WTC11 (cell line): ENCODE data around the gene PACSIN3. TPM values are rescaled to one million over a fixed set of nuclear protein-coding genes. Genes with fewer than 3 reads are reported as not detected.
A peak's percentile ranks its signal among the peaks of the same experiment; 100 is the strongest.

ENCODE experiments used
- ATAC-seq: fragments of 200-7000 bp; cut with Tn5 transposase; 2 replicates; pipeline ENCODE4 v1.10.0; 2021; ENCODE audit warnings: mild to moderate bottlenecking, moderate library complexity
- CTCF ChIA-PET: fragments of 300-600 bp; sonication (Branson Sonifier 250); formaldehyde crosslinking; loops from one replicate; lab custom pipeline; 2021; ENCODE audit warnings: antibody characterized with exemption; lab: Charles Lee
- POLR2A ChIA-PET: fragments of 350-600 bp; sonication (Branson Sonifier 250); formaldehyde crosslinking; loops from one replicate; lab custom pipeline; 2021; ENCODE audit warnings: antibody characterized with exemption; lab: Charles Lee
- DNase-seq: peaks from one replicate; pipeline ENCODE4 v3.0.0; 2021; ENCODE audit warnings: low spot score
- H3K27ac Mint-ChIP-seq: 2 replicates; pipeline ENCODE4 v1.8.0; 2021; ENCODE audit warnings: mixed read lengths
- H3K27me3 Mint-ChIP-seq: 2 replicates; pipeline ENCODE4 v1.8.0; 2021; ENCODE audit warnings: low read depth, mild to moderate bottlenecking, moderate library complexity, mixed read lengths
- H3K36me3 Mint-ChIP-seq: 2 replicates; pipeline ENCODE4 v1.8.0; 2021; ENCODE audit warnings: mixed read lengths
- H3K4me1 Mint-ChIP-seq: 2 replicates; pipeline ENCODE4 v1.8.0; 2022; ENCODE audit warnings: mixed read lengths
- H3K4me3 Mint-ChIP-seq: 2 replicates; pipeline ENCODE4 v1.8.0; 2021; ENCODE audit warnings: mild to moderate bottlenecking, moderate library complexity, mixed read lengths
- H3K9me3 Mint-ChIP-seq: 2 replicates; pipeline ENCODE4 v1.8.0; 2021; ENCODE audit warnings: mixed read lengths
- AR ChIP-seq: fragments of 250-450 bp; sonication (Bioruptor Pico); IDR thresholded peaks from 2 replicates; pipeline ENCODE4 v1.9.0; 2021; ENCODE audit warnings: mild to moderate bottlenecking
- CREM ChIP-seq: sonication (generic); formaldehyde crosslinking; IDR thresholded peaks from 2 replicates; pipeline ENCODE4 v1.8.1; 2022; ENCODE audit warnings: mild to moderate bottlenecking, missing genetic modification reagents, moderate library complexity
- CTCF ChIP-seq: fragments of 200-600 bp; IDR thresholded peaks from 2 replicates; pipeline ENCODE4 v1.8.0; 2022; ENCODE audit warnings: antibody characterized with exemption
- E2F5 ChIP-seq: sonication (generic); formaldehyde crosslinking; IDR thresholded peaks from 2 replicates; pipeline ENCODE4 v1.8.1; 2022; ENCODE audit warnings: mild to moderate bottlenecking, moderate library complexity, missing genetic modification reagents
- ERG ChIP-seq: fragments of 250-450 bp; sonication (Bioruptor Pico); IDR thresholded peaks from 2 replicates; pipeline ENCODE4 v1.8.0; 2021; ENCODE audit warnings: mild to moderate bottlenecking
- FOXP4 ChIP-seq: sonication (generic); formaldehyde crosslinking; IDR thresholded peaks from 2 replicates; pipeline ENCODE4 v1.8.0; 2022; ENCODE audit warnings: mild to moderate bottlenecking, missing genetic modification reagents
- GABPB1 ChIP-seq: sonication (generic); formaldehyde crosslinking; IDR thresholded peaks from 2 replicates; pipeline ENCODE4 v1.8.1; 2023; ENCODE audit warnings: mild to moderate bottlenecking, missing genetic modification reagents
- PRDM15 ChIP-seq: sonication (generic); formaldehyde crosslinking; IDR thresholded peaks from 2 replicates; pipeline ENCODE4 v1.8.0; 2022; ENCODE audit warnings: missing genetic modification reagents
- SP1 ChIP-seq: sonication (generic); formaldehyde crosslinking; conservative IDR thresholded peaks from 2 replicates; pipeline ENCODE4 v1.8.1; 2022; ENCODE audit warnings: missing genetic modification reagents
- ZNF317 ChIP-seq: sonication (generic); formaldehyde crosslinking; IDR thresholded peaks from 2 replicates; pipeline ENCODE4 v1.8.1; 2023; ENCODE audit warnings: low read depth, mild to moderate bottlenecking, moderate library complexity, missing genetic modification reagents, borderline replicate concordance
- ZNF425 ChIP-seq: fragments of 250-450 bp; sonication (Bioruptor Pico); conservative IDR thresholded peaks from 2 replicates; pipeline ENCODE4 v1.9.0; 2021; ENCODE audit warnings: mild to moderate bottlenecking
- total RNA-seq: library from RNA; stranded (reverse); gene quantifications from 3 replicates; pipeline ENCODE4 v1.2.3, GENCODE V29; 2021
- TF ChIP-seq, protein P1 (sequence below): sonication (generic); formaldehyde crosslinking; IDR thresholded peaks from 2 replicates; pipeline ENCODE4 v1.8.1; 2023; ENCODE audit warnings: mild to moderate bottlenecking, missing genetic modification reagents, moderate library complexity
- TF ChIP-seq, protein P2 (sequence below): fragments of 250-450 bp; sonication (Bioruptor Pico); IDR thresholded peaks from 2 replicates; pipeline ENCODE4 v2.1.2; 2022; ENCODE audit warnings: mild to moderate bottlenecking, moderate library complexity
- TF ChIP-seq, protein P3 (sequence below): sonication (generic); formaldehyde crosslinking; IDR thresholded peaks from 2 replicates; pipeline ENCODE4 v1.8.0; 2022; ENCODE audit warnings: mild to moderate bottlenecking, missing genetic modification reagents

PACSIN3 gene
- total RNA-seq, 1 experiment from 2014 or later: 76.8 TPM

DNA sequence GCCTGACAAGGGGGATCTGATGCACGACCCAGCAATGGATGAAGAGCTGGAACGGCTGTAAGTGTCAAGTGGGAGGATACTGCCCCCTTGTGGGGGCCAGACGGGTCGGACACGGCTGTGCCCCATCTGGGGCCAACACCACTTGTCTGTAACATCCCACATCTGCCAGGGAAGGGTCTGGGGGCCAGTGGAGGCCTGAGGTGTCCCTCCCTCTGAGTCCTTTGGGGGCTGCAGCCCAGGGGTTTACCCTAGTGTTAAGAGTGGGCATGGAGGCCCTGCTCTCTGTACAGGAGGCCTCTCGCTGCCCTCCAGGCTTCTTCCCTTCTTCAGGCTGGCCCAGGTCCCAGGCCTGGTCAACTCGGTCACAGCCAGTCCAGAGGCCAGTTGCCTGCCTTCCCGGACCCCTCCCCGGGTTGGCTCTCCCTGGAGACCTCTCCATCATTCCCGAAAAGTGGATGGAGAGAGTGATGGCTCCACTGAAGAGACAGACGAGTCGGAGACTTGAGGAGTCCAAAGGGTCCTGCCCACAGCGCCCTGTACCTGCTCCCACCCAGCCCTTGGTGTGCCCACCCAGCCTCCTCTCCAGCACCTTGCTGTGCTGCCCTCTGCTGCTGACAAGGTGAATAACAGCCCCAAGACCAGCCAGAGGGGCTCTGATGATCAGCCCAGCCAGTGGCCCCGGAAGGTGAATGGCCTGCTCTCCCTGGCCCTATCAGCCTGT is 24.9 kb downstream of the PACSIN3 start:
- H3K27ac Mint-ChIP-seq: no peak overlapping the region
- ATAC-seq: peak; percentile 83
- peaks cover 23% of the 10 kb centered on the region for H3K36me3 Mint-ChIP-seq
- no peak overlapping the region for H3K4me3 Mint-ChIP-seq
- H3K27me3 Mint-ChIP-seq: no peaks in the 10 kb centered on the region
- POLR2A ChIA-PET: no interaction called here
- 0 out of 2 replicates have a peak, but pooled peaks have one; percentile 10 for TF ChIP-seq FOXP4 (CRISPR knock-in tag)
- TF ChIP-seq E2F5 (CRISPR knock-in tag): no peak
- TF ChIP-seq SP1 (CRISPR knock-in tag): no peak
- TF ChIP-seq ZNF425 (CRISPR knock-in tag): no peak
- no peak for TF ChIP-seq GABPB1 (CRISPR knock-in tag)
- peak; percentile 59 for TF ChIP-seq CREM (CRISPR knock-in tag)
- no peak for TF ChIP-seq PRDM15 (CRISPR knock-in tag)
- TF ChIP-seq, protein P1, sequence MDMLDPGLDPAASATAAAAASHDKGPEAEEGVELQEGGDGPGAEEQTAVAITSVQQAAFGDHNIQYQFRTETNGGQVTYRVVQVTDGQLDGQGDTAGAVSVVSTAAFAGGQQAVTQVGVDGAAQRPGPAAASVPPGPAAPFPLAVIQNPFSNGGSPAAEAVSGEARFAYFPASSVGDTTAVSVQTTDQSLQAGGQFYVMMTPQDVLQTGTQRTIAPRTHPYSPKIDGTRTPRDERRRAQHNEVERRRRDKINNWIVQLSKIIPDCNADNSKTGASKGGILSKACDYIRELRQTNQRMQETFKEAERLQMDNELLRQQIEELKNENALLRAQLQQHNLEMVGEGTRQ (CRISPR knock-in tag): no peak
- TF ChIP-seq, protein P2, sequence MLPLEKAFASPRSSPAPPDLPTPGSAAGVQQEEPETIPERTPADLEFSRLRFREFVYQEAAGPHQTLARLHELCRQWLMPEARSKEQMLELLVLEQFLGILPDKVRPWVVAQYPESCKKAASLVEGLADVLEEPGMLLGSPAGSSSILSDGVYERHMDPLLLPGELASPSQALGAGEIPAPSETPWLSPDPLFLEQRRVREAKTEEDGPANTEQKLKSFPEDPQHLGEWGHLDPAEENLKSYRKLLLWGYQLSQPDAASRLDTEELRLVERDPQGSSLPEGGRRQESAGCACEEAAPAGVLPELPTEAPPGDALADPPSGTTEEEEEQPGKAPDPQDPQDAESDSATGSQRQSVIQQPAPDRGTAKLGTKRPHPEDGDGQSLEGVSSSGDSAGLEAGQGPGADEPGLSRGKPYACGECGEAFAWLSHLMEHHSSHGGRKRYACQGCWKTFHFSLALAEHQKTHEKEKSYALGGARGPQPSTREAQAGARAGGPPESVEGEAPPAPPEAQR (CRISPR knock-in tag): no peak
- peak; percentile 53; the same call in 1 of the 2 replicates for TF ChIP-seq CTCF
- TF ChIP-seq, protein P3, sequence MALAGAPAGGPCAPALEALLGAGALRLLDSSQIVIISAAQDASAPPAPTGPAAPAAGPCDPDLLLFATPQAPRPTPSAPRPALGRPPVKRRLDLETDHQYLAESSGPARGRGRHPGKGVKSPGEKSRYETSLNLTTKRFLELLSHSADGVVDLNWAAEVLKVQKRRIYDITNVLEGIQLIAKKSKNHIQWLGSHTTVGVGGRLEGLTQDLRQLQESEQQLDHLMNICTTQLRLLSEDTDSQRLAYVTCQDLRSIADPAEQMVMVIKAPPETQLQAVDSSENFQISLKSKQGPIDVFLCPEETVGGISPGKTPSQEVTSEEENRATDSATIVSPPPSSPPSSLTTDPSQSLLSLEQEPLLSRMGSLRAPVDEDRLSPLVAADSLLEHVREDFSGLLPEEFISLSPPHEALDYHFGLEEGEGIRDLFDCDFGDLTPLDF (CRISPR knock-in tag): no peak
- 0 out of 2 replicates have a peak, but pooled peaks have one; percentile 5 for TF ChIP-seq AR (CRISPR knock-in tag)
- 0 out of 2 replicates have a peak, but pooled peaks have one; percentile 24 for TF ChIP-seq ERG (CRISPR knock-in tag)
- no peak for TF ChIP-seq ZNF317
- H3K4me1 Mint-ChIP-seq: 0 out of 2 replicates have a peak, but pooled peaks cover 3% of the 10 kb centered on the region
- CTCF ChIA-PET: interaction anchor here (0.5 to 3.9 kb wide), 23 partner anchors 9 to 543 kb away, joined by 3 to 36 read pairs (median 4); partner anchors contain the start of genes CSTPP1, DDB2 and NR1H3
- DNase-seq: peak; percentile 82
- H3K9me3 Mint-ChIP-seq: no peaks in the 10 kb centered on the region
